Natural killer cell treated with Interleukin-12 subunit alpha and Interleukin-12 subunit beta and Interleukin-15 and Interleukin-18, amount 100 ng/mL, for 72 hours (primary cell): Measurements from ENCODE around the gene CHCHD4. TPM values are rescaled to one million over a fixed set of nuclear protein-coding genes. Genes with fewer than 3 reads are reported as not detected.

ENCODE experiments used
- ATAC-seq, 2 donors: fragments of 150-1000 bp; cut with Tn5 transposase in 1 of 2; sonication (Bioruptor Pico), chemical (Tn5 transposase) in 1 of 2; 2 replicates each; pipeline ENCODE4 v1.10.0; 2021
- DNase-seq: peaks from one replicate; pipeline ENCODE4 v3.0.0; 2022; ENCODE audit warnings: low spot score
- H3K27ac Mint-ChIP-seq, 2 donors: 1 replicate in 1 of 2; 2 replicates in 1 of 2; pipeline ENCODE4 v1.8.0; 2022; ENCODE audit warnings: mixed read lengths in 2 of 2, mild to moderate bottlenecking in 1 of 2, moderate library complexity in 1 of 2
- H3K27me3 Mint-ChIP-seq, 2 donors: 1 replicate in 1 of 2; 2 replicates in 1 of 2; pipeline ENCODE4 v1.8.0; 2022; ENCODE audit warnings: mixed read lengths in 2 of 2
- H3K36me3 Mint-ChIP-seq: one replicate; pipeline ENCODE4 v1.8.0; 2022; ENCODE audit warnings: mixed read lengths
- H3K4me1 Mint-ChIP-seq, 2 donors: 1 replicate in 1 of 2; 2 replicates in 1 of 2; pipeline ENCODE4 v1.8.0; 2022; ENCODE audit warnings: low read depth in 2 of 2, mixed read lengths in 2 of 2, mild to moderate bottlenecking in 1 of 2
- H3K4me3 Mint-ChIP-seq: one replicate; pipeline ENCODE4 v1.8.0; 2022; ENCODE audit warnings: mixed read lengths
- H3K9me3 Mint-ChIP-seq: 2 replicates; pipeline ENCODE4 v1.8.0; 2022; ENCODE audit warnings: mixed read lengths
- total RNA-seq, 2 donors: library from RNA; stranded (reverse); gene quantifications; one replicate each; pipeline ENCODE4 v1.2.3, GENCODE V29; 2022

Gene CHCHD4
- 10 to 100 TPM; 13.2 to 14.6 TPM for total RNA-seq

- H3K4me3 Mint-ChIP-seq = peak within 1 kb of the TSS; percentile 99
- peak; percentile 95 to 97 for ATAC-seq
- H3K9me3 Mint-ChIP-seq = no peaks in the 10 kb centered on the region
- H3K4me1 Mint-ChIP-seq = peaks cover 48 to 60% of the 10 kb centered on the region in 2 donors
- H3K36me3 Mint-ChIP-seq = peaks cover 21% of the 10 kb centered on the region
- peak within 1 kb of the TSS; percentile 95 for H3K27ac Mint-ChIP-seq
- peak; percentile 99 for DNase-seq
- no peaks in the 10 kb centered on the region for H3K27me3 Mint-ChIP-seq
These were observed at the start of gene CHCHD4, which contains the start of gene TMEM43 for GRCh38 chr3:14124615-14125192. TSS of gene CHCHD4 (minus strand) at chr3:14124870. CDS start at chr3:14124676, 194 bp downstream. TSS of gene TMEM43 (plus strand) at chr3:14125052. CDS start at chr3:14125194, 142 bp downstream.

- H3K27ac Mint-ChIP-seq = peak overlapping the region in 1 of 2 donors; percentile 47
- peaks cover 35 to 51% of the 10 kb centered on the region in 2 donors for H3K4me1 Mint-ChIP-seq
- H3K36me3 Mint-ChIP-seq = peaks cover 41% of the 10 kb centered on the region
- DNase-seq (no peak), ATAC-seq (no peak)
- H3K27me3 Mint-ChIP-seq = no peaks in the 10 kb centered on the region
- H3K4me3 Mint-ChIP-seq = no peak overlapping the region
- no peaks in the 10 kb centered on the region for H3K9me3 Mint-ChIP-seq
These were observed 47.8 kb upstream of the CHCHD4 start for GRCh38 chr3:14172496-14172895.

- Mint-ChIP-seq H3K36me3 (peaks cover 47% of the 10 kb centered on the region), H3K9me3 (no peaks in the 10 kb centered on the region), H3K27ac (peak overlapping the region; percentile 6 to 38), H3K27me3 (no peaks in the 10 kb centered on the region), H3K4me1 (peaks cover 27 to 36% of the 10 kb centered on the region in 2 donors), H3K4me3 (no peak overlapping the region)
- DNase-seq = no peak
- ATAC-seq = no peak
These were observed 46.0 kb upstream of the CHCHD4 start for GRCh38 chr3:14170531-14171159.

GRCh38 chr3:14169871-14170270 is 45.2 kb upstream of the CHCHD4 start:
- peak in 1 of 2 donors; percentile 60 for ATAC-seq
- Mint-ChIP-seq H3K27me3 (no peaks in the 10 kb centered on the region), H3K36me3 (peaks cover 47% of the 10 kb centered on the region), H3K4me3 (no peak overlapping the region), H3K4me1 (peaks cover 19 to 29% of the 10 kb centered on the region in 2 donors), H3K9me3 (no peaks in the 10 kb centered on the region), H3K27ac (peak overlapping the region; percentile 6 to 38)
- no peak for DNase-seq

GRCh38 chr3:14169435-14169834 is 44.8 kb upstream of the CHCHD4 start:
- Mint-ChIP-seq H3K27me3 (no peaks in the 10 kb centered on the region), H3K9me3 (no peaks in the 10 kb centered on the region), H3K4me1 (peaks cover 17 to 24% of the 10 kb centered on the region in 2 donors), H3K4me3 (no peak overlapping the region), H3K27ac (no peak overlapping the region), H3K36me3 (peaks cover 50% of the 10 kb centered on the region)
- no peak for DNase-seq
- ATAC-seq = no peak

GRCh38 chr3:14166877-14167603 is 42.4 kb upstream of the CHCHD4 start:
- Mint-ChIP-seq H3K9me3 (peaks cover 4% of the 10 kb centered on the region), H3K4me3 (no peak overlapping the region), H3K4me1 (peaks cover 16 to 19% of the 10 kb centered on the region in 2 donors), H3K27ac (no peak overlapping the region), H3K27me3 (no peaks in the 10 kb centered on the region), H3K36me3 (peaks cover 68% of the 10 kb centered on the region)
- ATAC-seq = no peak
- no peak for DNase-seq

GRCh38 chr3:14162178-14162577 is 37.5 kb upstream of the CHCHD4 start:
- Mint-ChIP-seq H3K9me3 (peaks cover 10% of the 10 kb centered on the region), H3K36me3 (peaks cover 68% of the 10 kb centered on the region)
- no peak for ATAC-seq

GRCh38 chr3:14161282-14161681 is 36.6 kb upstream of the CHCHD4 start:
- H3K9me3 Mint-ChIP-seq = peaks cover 10% of the 10 kb centered on the region
- ATAC-seq (no peak), DNase-seq (no peak)
- H3K36me3 Mint-ChIP-seq = peaks cover 66% of the 10 kb centered on the region
- no peak overlapping the region for H3K4me3 Mint-ChIP-seq
- H3K27ac Mint-ChIP-seq = no peak overlapping the region
- no peaks in the 10 kb centered on the region for H3K27me3 Mint-ChIP-seq
- peaks cover 0 to 7% of the 10 kb centered on the region in 2 donors for H3K4me1 Mint-ChIP-seq

More at GRCh38 chr3:14162178-14162577, 37.5 kb upstream of the CHCHD4 start:
- peaks cover 0 to 10% of the 10 kb centered on the region in 2 donors for H3K4me1 Mint-ChIP-seq
- no peaks in the 10 kb centered on the region for H3K27me3 Mint-ChIP-seq
- H3K4me3 Mint-ChIP-seq = no peak overlapping the region
- H3K27ac Mint-ChIP-seq = no peak overlapping the region
- no peak for DNase-seq

GRCh38 chr3:14159426-14159825 is 34.8 kb upstream of the CHCHD4 start:
- Mint-ChIP-seq H3K4me3 (no peak overlapping the region), H3K36me3 (peaks cover 67% of the 10 kb centered on the region), H3K4me1 (peaks cover 0 to 5% of the 10 kb centered on the region in 2 donors), H3K27ac (no peak overlapping the region), H3K27me3 (no peaks in the 10 kb centered on the region), H3K9me3 (peaks cover 10% of the 10 kb centered on the region)
- DNase-seq = no peak
- no peak for ATAC-seq

GRCh38 chr3:14158370-14158769 is 33.7 kb upstream of the CHCHD4 start:
- Mint-ChIP-seq H3K27ac (no peak overlapping the region), H3K4me3 (no peak overlapping the region), H3K27me3 (no peaks in the 10 kb centered on the region), H3K4me1 (peaks cover 0 to 5% of the 10 kb centered on the region in 2 donors), H3K9me3 (peaks cover 10% of the 10 kb centered on the region), H3K36me3 (peaks cover 66% of the 10 kb centered on the region)
- DNase-seq (no peak), ATAC-seq (no peak)

- Mint-ChIP-seq H3K4me3 (no peak overlapping the region), H3K27ac (no peak overlapping the region), H3K4me1 (peaks cover 0 to 5% of the 10 kb centered on the region in 2 donors), H3K27me3 (no peaks in the 10 kb centered on the region), H3K36me3 (peaks cover 62% of the 10 kb centered on the region), H3K9me3 (peaks cover 10% of the 10 kb centered on the region)
- no peak for DNase-seq
- ATAC-seq = no peak
These were observed 33.3 kb upstream of the CHCHD4 start for GRCh38 chr3:14157951-14158350.

- H3K4me3 Mint-ChIP-seq = no peak overlapping the region
- DNase-seq = no peak
- H3K36me3 Mint-ChIP-seq = peaks cover 52% of the 10 kb centered on the region
- H3K9me3 Mint-ChIP-seq = peaks cover 5% of the 10 kb centered on the region
- H3K27ac Mint-ChIP-seq = no peak overlapping the region
- ATAC-seq = no peak
- H3K27me3 Mint-ChIP-seq = no peaks in the 10 kb centered on the region
- no peaks in the 10 kb centered on the region for H3K4me1 Mint-ChIP-seq
These were observed 32.3 kb upstream of the CHCHD4 start for GRCh38 chr3:14156843-14157561.

GRCh38 chr3:14156201-14156600 is 31.5 kb upstream of the CHCHD4 start:
- Mint-ChIP-seq H3K9me3 (no peaks in the 10 kb centered on the region), H3K27me3 (no peaks in the 10 kb centered on the region), H3K27ac (no peak overlapping the region), H3K4me3 (no peak overlapping the region), H3K4me1 (no peaks in the 10 kb centered on the region), H3K36me3 (peaks cover 44% of the 10 kb centered on the region)
- ATAC-seq = no peak
- DNase-seq = no peak
